Measurements from ENCODE around the gene UNC13D. TPM values are rescaled to one million over a fixed set of nuclear protein-coding genes. Genes with fewer than 3 reads are reported as not detected.

UNC13D gene
- total RNA-seq, 1 experiment from 2014 or later: 0.07 TPM

DNA sequence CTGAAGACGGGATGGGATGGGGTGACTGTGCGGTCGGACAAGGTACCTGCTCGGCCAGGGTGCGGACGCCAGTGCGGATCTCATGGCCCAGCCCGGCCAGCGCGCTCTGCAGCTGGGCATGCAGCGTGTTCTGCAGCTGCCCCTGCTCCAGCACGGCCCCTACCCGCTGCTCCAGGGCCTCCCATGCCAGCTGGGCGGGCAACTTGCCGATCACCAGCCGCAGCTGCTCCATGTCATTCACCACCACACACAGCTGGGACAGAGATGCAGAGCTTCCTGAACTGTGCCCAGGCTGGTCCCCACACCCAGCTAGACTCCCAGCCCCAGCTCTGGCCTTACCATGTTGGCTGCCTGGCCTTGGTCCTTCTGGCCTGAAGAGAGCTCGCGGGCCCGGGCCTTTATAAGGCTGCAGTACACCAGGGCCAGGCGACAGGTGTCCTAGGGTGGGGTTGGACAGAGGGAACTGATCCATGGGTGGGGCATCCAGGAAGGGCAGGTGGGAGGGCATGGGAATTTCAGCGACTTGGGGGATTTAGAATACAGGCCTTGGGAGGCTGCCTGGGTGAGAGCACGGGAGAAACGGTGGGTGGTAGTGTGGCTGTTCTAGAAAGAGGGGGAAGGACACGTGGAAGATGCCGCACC is 9.8 kb downstream of the UNC13D start:
- no peak for DNase-seq (ENCODE audit: low read depth)

DNA sequence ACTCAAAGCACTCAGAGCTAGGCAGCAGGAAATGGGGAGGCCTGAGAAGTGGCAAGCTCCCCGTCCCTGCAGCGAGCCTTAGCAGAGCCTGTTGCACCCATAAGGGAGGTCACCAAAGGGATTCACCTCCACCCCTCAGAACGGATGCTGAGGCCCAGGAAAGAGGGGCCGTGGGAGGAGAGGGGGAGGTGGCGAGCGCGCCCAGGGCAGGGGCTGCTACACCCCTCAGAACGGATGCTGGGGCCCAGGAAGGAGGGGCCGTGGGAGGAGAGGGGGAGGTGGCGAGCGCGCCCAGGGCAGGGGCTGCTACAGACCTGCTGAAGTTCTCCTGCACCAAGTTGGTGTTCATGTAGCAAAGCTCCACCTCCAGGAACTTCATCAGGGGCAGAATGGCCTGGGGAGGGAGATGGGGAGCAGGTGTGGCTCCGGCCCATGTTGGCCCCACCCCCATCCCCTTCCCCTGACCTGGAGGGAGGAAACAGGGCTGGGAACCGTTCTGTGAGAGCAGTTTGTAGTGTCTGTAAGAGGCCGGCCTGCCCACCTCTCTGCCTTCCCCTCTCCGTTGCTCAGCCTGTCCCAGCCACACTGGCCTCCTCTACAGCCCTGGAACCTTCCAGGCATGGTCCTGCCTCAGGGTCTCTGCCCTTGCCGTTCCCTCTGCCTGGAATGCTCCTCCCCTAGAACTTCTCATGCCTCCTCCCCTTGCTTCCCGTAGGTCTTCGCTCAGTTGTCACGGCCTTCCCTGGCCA is 11.4 kb downstream of the UNC13D start:
- DNase-seq (ENCODE audit: low read depth): no peak

DNA sequence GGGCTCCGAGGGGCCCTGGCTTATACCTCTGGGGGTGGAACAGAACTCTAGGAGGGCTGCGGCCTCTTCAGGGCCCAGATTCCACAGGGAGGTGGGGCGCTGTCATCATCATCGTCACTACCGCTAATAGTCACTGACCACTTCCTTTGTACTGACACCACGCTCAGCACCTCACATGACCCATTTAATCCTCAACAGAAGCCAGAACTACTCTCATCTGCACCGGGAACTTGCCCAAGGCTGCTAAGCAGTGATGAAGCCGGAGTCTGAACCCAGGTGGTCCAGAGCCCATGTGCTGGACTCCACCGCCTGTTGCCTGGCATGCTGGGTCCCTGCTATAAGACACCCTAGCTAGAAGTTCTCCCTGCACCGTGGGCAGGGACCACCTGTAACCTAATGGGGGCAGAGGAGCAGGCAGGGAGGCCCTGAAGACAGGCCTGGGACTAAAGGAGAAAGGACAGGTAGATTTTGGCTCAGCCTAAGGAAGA is 12.0 kb downstream of the UNC13D start:
- DNase-seq (ENCODE audit: low read depth): peak; percentile 76

DNA sequence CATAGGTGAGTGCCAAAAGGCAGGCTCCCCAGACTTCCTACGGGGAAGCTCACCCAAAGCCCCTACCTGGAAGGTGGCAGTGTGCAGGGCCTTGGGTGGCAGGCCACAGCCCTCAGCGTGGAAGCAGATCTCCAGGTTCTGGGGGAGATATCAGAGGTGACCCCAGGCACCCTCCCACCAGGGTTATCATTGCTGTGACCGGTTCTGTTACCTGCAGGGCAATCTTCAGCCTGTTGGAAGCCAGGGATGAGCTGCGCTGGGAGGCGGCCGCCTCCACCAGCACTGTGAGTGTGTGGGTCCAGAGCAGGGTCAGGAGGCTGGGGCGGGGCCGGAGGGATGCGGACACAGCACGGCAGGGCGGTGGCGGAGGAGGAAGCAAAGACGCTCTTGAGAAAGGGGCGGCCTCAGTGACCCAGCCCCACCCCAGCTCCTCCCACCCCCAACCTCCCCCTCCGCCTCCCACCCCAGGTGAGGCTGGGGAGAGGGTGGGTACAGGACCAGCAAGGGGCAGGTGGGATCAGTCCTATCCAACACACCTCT is 13.1 kb downstream of the UNC13D start:
- DNase-seq (ENCODE audit: low read depth): no peak

DNA sequence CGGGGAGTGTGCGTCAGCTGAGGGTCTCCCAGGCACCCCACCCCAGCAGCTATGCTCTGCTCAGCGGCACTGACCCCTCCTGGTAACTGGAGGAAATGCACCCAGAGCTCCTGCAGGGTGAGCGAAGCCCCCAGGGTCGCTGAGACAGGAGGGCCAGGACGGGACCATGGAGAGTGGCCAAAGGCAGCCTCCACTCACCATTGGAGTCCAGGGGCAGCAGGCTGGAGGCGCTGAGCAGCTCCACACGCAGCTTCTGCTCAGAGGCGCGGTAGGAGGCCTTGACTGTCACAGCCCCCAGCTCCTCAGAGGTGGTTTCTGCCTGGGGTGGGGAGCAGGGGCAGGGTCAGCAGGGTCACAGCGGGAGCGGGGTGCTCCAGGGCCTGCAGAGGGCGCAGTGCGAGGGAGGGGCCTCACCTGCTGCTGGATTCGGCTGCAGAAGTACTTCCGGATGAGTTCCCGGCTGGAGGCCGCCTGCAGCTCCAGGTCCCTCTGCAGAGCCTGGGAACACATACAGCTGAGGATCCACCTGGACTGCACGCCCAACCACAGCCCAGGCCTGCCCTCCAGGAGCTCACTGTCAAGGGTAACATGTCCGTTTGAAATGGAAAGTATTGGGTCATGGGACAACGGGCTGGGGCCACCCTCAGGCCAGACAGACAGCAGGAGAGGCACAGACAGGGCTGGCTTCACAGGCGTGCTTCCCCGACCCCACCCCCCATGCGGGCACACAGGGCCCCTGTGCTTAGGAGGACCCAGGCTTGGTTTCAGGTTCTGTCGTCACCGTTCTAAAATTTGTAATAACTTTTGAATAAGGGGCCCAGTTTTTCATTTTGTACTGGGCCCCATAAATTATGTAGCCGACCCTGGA is 13.8 kb downstream of the UNC13D start:
- DNase-seq (ENCODE audit: low read depth): no peak

DNA sequence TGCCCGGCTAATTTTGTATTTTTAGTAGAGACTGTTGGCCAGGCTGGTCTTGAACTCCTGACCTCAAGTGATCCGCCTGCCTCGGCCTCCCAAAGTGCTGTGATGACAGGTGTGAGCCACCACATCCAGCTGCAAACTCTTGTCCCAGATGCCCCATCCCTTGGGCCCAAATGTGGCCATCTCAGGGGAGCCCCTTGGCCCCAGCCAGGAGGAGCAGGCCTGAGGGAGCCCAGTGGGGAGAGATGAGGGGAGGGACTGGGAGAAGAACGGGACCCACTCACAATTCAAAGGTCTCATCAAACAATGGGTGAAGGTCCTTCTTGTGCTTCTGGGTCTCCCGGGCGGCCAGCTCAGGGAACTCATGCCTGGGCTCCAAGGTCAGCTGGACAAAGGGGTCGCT is 14.5 kb downstream of the UNC13D start:
- no peak for DNase-seq (ENCODE audit: low read depth)

DNA sequence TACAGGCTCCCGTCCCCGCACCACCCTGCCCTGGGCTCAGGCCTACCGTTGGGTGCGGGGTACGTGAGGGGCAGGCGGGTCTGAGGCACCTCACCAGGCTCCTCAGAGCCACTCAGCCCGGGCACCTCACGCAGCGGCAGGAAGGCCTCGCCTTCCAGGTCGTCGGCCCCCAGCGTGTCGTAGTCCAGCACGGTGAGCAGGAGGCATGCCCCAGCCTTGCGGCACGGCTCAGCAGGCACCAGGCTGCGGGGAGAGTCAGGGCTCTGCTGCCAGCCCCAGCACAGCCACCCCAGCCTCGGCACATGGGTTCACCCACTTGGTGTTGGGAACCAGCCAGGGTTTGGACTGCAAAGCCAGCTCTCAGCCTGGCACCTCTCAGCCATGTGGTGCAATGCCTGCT is 15.5 kb downstream of the UNC13D start:
- no peak for DNase-seq (ENCODE audit: low read depth)

DNA sequence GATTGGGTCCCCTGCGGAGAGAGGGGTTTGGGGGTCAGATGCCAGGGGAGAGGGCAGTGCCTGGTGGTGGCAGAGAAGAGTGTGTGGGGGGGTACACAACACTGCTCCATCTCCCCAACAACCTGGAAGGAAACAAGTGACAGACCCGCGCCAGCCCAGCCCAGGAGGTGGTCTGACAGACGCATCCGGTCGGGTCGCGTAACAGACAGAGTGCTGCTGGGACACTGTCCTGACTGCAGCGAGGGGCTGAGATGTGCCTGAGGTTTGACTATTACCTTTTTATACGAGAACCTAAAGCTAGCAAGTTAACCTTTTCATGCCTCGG is 16.2 kb downstream of the UNC13D start:
- DNase-seq (ENCODE audit: low read depth): no peak

DNA sequence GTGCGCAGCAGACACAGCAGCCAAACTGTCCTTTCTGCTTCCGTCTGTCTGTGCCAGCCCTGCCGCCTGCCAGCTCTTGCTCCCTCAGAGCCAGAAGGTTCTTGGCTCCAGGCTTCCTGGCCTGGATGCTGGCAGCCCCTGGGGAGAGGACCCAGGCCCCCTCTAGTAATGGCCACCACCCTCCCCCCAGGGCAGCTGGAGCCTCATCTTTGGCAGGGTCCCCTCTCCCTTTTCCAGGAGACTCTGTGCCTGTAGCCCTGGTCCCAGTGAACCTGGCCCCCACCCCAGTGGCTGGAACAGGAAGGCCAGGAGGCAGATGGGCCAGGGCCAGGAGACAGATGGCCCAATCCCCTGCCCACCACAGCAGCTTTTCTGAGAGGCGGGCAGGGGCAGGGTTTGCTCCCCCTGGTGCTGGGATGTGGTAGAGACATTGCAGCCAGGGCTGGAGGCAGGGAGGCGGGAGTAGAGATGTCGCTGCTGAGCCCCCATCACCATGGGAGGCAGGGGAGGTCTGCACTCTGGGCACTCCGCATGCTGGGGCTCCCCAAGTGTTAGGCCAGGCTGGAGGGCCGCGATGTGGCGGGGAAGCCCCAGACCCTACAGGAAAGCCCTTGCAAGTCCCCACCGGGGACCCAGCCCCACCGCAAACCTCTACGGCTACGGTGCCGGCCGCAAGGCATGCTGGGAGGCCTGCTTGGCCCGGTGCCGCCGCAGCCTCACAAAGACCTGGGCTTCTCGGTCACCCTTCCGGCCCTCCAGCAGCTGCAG is 16.7 kb downstream of the UNC13D start:
- DNase-seq (ENCODE audit: low read depth): no peak

DNA sequence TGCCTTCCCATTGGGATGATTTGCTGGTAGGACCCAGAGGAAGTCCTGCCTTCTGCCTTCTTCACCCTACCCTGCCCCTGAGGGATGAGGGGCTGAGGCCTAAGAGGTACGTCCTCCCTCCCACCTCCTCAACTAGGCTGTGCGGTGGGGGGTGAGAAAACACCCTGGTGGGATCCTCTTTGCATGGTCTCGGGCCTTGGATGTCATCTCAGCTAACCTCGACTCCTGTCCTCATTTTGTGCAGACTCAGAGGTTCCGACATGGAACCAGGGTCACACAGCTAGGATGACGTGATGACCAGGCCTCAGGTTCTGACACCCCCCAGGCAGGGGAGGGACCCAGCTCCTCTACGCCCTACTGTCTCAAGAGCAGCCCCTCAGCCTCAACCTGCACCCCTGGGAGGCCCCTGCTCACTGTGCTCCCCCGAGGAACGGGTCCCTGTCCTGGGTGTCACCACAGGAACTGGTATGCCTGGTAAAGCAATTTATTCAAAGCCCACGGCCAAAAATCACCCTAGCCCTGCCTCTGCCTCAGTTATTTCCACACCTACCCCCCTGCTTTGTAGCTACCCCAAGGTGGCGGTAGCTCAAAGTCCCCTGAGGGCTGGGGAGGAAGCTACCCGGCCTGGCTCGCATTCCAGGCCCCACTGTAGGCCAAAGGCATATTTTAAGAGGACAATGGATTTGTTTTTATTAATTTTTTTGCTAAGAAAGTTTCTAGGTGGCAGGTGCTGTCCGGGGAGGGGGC is 17.5 kb downstream of the UNC13D start:
- DNase-seq (ENCODE audit: low read depth): no peak

DNA sequence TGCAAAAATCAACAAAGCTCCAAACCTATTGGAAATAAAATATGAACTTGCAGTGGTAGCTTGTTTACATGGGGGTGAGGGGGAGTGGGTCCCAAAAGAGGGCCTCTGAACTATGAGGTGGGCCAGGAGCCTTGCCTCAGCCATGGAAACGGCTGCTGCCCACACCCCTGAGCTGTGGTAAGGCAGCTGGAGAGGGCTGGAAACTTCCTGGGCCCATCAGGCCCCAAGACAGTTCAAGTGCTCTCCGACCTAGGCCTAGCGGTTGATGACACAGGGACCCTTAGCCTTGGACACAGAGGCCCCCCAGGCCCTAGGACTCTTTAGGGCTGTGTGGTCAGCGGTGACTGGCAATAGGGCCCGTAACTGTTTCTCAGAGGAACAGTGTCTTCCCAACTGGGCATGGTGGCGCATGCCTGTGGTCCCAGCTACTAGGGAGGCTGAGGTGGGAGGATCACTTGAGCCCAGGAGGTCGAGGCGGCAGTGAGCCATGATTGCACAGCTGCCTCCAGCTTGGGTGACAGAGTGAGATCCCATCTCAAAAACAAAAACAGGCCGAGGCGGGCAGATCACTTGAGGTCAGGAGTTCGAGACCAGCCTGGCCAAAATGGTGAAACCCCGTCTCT is 18.3 kb downstream of the UNC13D start:
- no peak for DNase-seq (ENCODE audit: low read depth)

DNA sequence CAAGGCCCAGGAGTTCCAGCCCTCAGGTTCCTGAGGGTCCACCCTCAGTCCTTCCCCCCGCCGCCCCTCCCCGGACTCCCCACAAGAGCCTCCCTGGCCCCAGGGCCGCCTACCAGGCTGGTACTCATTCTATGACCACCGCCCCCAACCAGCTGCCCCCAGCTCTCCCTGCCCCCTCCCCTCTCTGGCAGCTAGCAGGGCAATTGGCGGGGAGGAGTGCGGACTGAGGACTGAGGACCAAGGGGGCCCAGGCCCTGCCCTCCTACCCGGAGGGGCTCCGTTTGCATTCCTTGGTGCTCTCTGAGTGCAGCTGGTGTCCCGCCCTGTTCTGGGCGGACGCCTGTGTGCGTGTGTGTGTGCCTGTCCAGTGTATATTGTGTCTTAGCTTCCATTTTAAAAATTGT is 19.1 kb downstream of the UNC13D start:
- DNase-seq (ENCODE audit: low read depth): no peak

DNA sequence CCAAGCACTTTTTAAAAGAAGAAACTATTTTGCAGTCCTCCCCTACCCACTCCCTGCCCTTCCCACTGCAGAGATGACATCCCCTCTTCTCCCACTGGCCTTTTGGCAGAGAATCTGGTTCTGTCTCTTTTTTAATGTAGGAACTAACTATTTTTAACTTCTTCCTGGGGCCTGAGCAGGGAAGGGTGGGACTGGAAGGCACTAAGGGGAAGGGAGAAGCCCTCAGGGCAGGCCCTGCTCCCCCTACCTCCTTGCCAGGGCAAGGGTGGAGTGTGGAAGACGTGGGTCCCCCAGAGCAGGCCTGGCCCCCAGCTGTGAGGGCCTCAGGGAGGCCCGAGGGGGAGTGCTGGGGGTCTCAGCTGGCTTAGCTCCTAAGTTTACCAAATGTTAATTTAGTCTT is 19.5 kb downstream of the UNC13D start:
- no peak for DNase-seq (ENCODE audit: low read depth)

DNA sequence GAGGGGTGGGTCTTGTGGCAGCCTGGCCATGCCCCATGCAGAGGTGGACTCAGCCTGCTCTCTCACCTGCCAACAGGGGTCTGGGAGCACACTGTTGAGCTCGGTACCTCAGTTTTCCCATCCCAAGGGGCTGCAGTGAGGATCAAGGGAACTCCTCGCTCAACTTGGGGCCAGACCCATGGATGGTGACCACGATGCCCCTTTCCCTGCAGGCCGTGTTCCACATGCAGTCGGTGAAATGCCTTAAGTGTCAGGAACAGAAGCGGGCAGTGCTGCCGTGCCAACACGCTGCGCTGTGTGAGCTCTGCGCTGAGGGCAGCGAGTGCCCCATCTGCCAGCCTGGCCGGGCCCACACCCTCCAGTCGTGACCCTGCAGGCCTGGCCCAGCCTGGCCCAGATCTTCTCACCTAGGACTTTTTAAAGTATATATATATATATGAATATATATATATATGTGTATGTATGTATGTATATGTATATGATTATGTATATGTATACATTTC is 20.1 kb downstream of the UNC13D start:
- DNase-seq (ENCODE audit: low read depth): no peak

DNA sequence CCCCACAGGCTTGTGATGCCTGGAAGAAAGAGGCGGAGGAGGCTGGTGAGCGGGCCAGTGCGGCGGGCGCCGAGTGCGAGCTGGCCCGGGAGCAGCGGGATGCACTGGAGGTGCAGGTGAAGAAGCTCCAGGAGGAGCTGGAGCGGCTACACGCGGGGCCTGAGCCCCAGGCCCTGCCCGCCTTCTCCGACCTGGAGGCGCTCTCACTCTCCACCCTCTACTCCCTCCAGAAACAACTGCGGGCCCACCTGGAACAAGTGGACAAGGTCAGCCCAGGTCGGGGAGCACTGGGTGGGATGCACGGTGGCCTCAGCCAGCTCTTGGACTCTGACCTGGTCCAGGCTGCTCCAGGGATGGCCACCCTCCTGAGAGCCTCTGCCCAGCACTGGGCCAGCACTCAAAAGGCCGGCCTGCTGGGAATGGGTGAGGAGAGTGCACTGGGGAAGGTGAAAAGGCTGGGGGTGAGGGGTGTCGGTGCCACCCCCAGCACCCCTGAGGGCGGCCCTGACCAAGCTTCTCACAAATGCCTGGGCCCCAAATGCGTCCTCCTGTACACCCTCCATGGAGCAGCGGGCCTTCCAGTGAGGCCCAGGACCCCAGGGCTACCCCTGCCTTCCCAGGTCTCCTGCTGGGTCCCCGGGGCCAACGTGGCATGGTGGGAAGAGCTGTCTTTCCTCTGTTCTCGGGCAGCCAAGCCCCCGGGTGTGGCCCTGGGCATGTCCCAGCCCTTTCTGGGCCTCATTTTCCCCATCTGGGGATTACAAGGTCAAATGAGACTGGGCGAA is 20.8 kb downstream of the UNC13D start:
- no peak for DNase-seq (ENCODE audit: low read depth)

DNA sequence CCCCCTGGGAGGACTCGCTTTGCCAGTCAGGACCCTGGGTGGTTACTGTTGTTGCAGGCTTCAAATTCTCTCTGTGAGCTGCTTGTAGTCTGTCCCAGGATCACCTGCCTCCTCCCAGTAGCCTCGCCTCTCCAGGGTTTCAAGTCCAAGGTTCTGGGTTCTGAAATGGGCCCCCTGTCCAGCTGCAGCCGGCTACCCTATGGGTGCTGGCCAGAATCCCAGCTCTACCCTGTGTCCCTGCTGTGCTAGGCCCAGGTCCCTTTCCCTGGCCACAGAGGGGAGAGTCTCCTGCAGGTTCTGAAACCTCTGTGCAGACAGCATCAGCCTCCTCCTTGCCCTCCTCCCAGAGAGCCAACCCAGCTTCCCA is 21.4 kb downstream of the UNC13D start:
- no peak for DNase-seq (ENCODE audit: low read depth)

DNA sequence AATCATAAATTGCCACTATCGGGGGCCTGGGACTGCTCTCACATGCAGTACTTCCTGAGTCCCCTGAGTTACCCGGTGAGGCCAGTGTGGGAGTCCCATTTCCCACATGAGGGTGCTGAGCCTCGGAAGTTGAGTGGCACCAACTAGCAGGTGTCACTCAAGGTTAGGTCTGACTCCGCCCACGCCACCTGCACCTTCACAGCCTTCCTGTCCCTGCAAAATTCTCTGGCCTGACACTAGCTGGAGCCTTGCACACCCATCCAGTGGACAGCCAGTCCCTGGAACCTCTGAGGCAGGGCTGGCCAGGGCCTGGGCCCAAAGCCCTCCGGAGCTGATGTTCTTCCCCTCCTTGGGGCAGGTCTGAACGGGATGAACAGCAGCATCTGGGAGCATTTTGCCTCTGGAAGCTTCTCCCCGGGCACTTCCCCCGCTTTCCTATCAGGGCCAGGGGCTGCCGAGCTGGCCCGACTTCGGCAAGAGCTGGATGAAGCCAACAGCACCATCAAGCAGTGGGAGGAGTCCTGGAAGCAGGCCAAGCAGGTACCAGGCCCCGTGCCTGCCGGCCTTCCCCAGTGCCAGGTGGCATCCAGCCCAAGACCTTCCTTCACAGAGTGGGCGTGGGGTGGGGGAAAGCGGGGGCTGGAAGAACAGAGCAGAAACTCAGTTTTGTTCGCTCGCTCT is 21.9 kb downstream of the UNC13D start:
- no peak for DNase-seq (ENCODE audit: low read depth)

DNA sequence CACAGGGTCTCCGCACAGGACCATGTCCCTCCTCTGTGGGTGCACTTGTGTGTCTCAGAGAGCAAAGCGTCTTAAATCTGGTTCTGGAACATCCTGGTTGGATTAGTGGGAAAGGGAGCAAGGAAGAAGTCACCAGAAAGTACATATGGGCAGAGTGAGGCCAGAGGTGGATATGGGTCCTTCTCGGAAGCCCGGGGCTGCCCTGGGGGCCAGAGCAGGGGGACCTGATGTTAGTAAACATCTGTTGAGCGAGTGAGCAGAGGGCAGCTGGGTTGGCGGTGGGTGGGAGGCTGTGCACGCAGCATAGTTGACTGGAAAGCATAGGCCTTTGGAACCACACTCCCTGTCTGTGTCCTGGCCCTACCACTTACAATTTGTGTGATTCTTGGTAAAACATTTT is 22.7 kb downstream of the UNC13D start:
- DNase-seq (ENCODE audit: low read depth): no peak
